Measurements from ENCODE around the gene PRUNE2. TPM values are rescaled to one million over a fixed set of nuclear protein-coding genes. Genes with fewer than 3 reads are reported as not detected.

The PRUNE2 gene
- polyA plus RNA-seq, 1 of the 3 experiments (the other 2 are of a cell fraction) = 13.0 TPM

DNA sequence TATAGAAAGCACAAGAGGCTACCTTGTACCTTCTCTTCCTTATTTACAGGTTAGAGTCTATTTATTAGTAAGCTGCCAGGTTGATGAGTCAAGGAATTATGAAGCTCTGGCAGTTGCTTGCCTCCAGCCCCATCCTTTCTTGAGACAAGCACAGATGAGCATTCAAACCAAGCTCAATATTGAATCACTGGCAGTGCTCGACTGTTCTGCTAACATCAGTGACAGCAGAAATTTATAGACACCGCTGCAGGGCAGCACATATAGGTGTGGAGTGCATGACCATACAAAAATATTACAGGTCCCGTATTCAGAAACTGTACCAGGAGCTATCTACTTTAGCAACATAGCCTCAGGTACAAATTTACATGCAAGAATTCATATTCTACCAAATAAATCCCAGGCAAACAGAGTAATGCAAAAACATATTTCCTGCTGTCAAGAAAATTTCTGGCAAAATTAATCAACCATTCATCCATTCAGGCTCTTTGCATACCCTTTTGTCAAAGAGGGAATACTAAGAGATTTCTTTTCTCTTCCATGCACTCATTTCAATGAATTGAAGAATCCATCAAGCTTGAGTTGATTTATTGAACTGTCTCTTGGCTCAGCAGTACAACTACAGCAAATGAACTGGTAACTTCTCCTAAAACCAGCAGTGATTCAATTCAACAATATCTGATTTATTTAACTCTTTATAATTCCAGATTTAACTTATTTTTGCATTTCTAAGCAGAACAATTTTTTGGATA is 168.6 kb downstream of the PRUNE2 start:
- Histone ChIP-seq H3K27me3 (ENCODE audit: insufficient read depth) (peaks cover 7% of the 10 kb centered on the region; the same call in 1 of the 2 replicates), H3K79me2 (ENCODE audit: insufficient read depth) (no peaks in the 10 kb centered on the region), H3F3A (replicated peaks; ENCODE audit: insufficient read depth) (no peaks in the 10 kb centered on the region), H3K9me2 (no peaks in the 10 kb centered on the region), H4K20me1 (ENCODE audit: insufficient read depth) (no peaks in the 10 kb centered on the region), H3K9ac (no peak overlapping the region), H2AFZ (ENCODE audit: low read depth) (no peak overlapping the region), H3K27ac (ENCODE audit: low read depth in 2 of 2, low read length in 1 of 2) (no peak overlapping the region), H3K4me3 (ENCODE audit: low read depth in 2 of 2, low read length in 1 of 2) (no peak overlapping the region), H3K36me3 (replicated peaks in 1 of 2; ENCODE audit: control insufficient read depth in 1 of 2, insufficient read depth in 2 of 2, low read length in 1 of 2) (no peaks in the 10 kb centered on the region), H3K4me1 (ENCODE audit: control insufficient read depth in 1 of 2, insufficient read depth in 2 of 2, low read depth in 1 of 2, low read length in 1 of 2) (no peaks in the 10 kb centered on the region), H3K4me2 (no peak overlapping the region), H3K9me3 (no peaks in the 10 kb centered on the region)
- WGBS (ENCODE audit: low lambda C conversion rate) = 0% methylated on average over 3 of the region's 3 CpGs
- no peak for DNase-seq
- POLR2A ChIA-PET = no interaction called here
- no peak for TF ChIP-seq GATA2 (CRISPR knock-in tag; IDR thresholded peaks at IDR 0.05)
- TF ChIP-seq TCF12 (IDR thresholded peaks at IDR 0.05) = no peak
- TF ChIP-seq, protein P1, sequence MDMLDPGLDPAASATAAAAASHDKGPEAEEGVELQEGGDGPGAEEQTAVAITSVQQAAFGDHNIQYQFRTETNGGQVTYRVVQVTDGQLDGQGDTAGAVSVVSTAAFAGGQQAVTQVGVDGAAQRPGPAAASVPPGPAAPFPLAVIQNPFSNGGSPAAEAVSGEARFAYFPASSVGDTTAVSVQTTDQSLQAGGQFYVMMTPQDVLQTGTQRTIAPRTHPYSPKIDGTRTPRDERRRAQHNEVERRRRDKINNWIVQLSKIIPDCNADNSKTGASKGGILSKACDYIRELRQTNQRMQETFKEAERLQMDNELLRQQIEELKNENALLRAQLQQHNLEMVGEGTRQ (IDR thresholded peaks at IDR 0.05; ENCODE audit: borderline replicate concordance, low read depth, low read length) = no peak
- TF ChIP-seq, protein P2, sequence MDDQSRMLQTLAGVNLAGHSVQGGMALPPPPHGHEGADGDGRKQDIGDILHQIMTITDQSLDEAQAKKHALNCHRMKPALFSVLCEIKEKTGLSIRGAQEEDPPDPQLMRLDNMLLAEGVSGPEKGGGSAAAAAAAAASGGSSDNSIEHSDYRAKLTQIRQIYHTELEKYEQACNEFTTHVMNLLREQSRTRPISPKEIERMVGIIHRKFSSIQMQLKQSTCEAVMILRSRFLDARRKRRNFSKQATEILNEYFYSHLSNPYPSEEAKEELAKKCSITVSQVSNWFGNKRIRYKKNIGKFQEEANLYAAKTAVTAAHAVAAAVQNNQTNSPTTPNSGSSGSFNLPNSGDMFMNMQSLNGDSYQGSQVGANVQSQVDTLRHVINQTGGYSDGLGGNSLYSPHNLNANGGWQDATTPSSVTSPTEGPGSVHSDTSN (IDR thresholded peaks at IDR 0.05) = no peak
- no peak for TF ChIP-seq NFIC (IDR thresholded peaks at IDR 0.05; ENCODE audit: borderline replicate concordance)
- TF ChIP-seq, protein P3, sequence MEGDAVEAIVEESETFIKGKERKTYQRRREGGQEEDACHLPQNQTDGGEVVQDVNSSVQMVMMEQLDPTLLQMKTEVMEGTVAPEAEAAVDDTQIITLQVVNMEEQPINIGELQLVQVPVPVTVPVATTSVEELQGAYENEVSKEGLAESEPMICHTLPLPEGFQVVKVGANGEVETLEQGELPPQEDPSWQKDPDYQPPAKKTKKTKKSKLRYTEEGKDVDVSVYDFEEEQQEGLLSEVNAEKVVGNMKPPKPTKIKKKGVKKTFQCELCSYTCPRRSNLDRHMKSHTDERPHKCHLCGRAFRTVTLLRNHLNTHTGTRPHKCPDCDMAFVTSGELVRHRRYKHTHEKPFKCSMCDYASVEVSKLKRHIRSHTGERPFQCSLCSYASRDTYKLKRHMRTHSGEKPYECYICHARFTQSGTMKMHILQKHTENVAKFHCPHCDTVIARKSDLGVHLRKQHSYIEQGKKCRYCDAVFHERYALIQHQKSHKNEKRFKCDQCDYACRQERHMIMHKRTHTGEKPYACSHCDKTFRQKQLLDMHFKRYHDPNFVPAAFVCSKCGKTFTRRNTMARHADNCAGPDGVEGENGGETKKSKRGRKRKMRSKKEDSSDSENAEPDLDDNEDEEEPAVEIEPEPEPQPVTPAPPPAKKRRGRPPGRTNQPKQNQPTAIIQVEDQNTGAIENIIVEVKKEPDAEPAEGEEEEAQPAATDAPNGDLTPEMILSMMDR (IDR thresholded peaks at IDR 0.05) = no peak
- TF ChIP-seq, protein P4, sequence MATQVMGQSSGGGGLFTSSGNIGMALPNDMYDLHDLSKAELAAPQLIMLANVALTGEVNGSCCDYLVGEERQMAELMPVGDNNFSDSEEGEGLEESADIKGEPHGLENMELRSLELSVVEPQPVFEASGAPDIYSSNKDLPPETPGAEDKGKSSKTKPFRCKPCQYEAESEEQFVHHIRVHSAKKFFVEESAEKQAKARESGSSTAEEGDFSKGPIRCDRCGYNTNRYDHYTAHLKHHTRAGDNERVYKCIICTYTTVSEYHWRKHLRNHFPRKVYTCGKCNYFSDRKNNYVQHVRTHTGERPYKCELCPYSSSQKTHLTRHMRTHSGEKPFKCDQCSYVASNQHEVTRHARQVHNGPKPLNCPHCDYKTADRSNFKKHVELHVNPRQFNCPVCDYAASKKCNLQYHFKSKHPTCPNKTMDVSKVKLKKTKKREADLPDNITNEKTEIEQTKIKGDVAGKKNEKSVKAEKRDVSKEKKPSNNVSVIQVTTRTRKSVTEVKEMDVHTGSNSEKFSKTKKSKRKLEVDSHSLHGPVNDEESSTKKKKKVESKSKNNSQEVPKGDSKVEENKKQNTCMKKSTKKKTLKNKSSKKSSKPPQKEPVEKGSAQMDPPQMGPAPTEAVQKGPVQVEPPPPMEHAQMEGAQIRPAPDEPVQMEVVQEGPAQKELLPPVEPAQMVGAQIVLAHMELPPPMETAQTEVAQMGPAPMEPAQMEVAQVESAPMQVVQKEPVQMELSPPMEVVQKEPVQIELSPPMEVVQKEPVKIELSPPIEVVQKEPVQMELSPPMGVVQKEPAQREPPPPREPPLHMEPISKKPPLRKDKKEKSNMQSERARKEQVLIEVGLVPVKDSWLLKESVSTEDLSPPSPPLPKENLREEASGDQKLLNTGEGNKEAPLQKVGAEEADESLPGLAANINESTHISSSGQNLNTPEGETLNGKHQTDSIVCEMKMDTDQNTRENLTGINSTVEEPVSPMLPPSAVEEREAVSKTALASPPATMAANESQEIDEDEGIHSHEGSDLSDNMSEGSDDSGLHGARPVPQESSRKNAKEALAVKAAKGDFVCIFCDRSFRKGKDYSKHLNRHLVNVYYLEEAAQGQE (IDR thresholded peaks at IDR 0.05; ENCODE audit: low read depth, low read length) = no peak
- TF ChIP-seq SMC3 (IDR thresholded peaks at IDR 0.05; ENCODE audit: low read depth, low read length) = no peak
- no peak for TF ChIP-seq SIN3A (IDR thresholded peaks at IDR 0.05; ENCODE audit: borderline replicate concordance, low read depth, low read length)
- TF ChIP-seq MXI1 (IDR thresholded peaks at IDR 0.05; ENCODE audit: low read depth, low read length) = no peak
- no peak for TF ChIP-seq YY1 (IDR thresholded peaks at IDR 0.05; ENCODE audit: low read depth)
- CTCF ChIA-PET = no interaction called here
